ENCODE data around the gene SYNPO.

SYNPO gene

GRCh38 chr5:150642991-150643710 is 2.7 kb downstream of the SYNPO start:
- DNase-seq, result no peak

DNA sequence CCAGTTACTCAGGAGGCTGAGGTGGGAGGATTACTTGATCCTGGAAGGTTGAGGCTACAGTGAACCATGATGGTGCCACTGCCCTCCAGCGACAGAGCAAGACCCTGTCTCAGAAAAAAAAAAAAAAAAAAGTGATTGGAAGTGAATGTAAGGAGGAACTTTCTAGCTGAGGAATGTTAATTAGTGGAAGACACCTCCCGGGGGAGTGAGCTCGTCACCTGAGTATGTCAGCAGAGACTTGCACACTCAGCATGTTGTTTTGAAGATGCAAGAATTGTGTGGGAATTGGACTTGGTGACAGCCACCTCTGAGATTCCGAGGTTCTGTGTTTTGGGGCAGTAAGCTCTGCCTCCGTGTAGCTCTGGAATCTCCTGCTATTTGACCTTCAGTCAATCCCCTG is 3.6 kb downstream of the SYNPO start:
- no peak for DNase-seq

DNA sequence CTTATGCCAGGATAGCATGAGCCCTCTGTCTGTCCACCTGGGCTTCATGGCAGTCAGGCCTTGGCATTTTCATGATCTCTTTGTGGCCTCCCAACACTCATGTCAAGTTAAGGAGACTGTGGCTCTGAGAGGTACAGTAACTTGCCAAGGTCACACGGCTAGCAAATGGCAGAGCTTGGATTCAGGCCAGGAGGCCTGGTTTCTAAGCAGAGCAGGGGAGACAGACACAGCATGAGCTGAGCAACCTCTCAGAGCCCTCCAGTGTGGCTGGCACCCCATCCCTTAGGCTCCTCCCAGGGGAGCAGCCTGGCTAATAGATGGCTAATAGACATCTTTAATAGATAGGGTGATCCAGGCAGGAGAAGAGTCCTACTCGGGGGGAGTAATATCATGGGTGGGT is 4.1 kb downstream of the SYNPO start:
- DNase-seq, result no peak

DNA sequence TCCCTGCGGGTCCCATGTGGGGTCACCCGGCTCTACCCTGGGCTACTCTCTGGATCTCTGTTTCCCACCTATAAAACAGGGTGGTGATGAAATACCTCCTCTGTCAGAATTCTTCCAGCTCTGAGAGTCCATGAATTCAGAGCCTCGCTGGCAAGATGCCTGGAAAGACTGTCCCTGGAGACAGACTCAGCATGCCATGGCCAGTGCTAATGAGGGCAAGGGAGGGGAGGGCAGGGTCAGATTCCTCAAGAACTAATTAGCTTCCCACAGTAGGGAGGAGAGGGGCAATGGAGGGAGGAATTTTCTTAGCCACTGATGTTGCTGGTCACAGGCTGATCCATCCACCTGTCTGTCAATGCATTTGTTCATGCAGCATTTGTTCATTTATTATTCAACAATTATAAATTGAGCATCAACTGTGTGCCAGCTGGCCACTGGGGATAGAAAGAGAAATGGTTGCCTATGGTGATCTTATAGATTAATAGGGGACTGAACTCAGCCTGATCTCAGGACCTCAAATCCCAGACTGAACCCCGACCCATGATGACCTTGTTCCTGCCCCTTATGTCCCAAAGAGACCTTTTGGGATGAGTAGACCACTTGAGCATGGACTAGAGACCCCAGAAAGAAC is 4.7 kb downstream of the SYNPO start:
- DNase-seq, result no peak

DNA sequence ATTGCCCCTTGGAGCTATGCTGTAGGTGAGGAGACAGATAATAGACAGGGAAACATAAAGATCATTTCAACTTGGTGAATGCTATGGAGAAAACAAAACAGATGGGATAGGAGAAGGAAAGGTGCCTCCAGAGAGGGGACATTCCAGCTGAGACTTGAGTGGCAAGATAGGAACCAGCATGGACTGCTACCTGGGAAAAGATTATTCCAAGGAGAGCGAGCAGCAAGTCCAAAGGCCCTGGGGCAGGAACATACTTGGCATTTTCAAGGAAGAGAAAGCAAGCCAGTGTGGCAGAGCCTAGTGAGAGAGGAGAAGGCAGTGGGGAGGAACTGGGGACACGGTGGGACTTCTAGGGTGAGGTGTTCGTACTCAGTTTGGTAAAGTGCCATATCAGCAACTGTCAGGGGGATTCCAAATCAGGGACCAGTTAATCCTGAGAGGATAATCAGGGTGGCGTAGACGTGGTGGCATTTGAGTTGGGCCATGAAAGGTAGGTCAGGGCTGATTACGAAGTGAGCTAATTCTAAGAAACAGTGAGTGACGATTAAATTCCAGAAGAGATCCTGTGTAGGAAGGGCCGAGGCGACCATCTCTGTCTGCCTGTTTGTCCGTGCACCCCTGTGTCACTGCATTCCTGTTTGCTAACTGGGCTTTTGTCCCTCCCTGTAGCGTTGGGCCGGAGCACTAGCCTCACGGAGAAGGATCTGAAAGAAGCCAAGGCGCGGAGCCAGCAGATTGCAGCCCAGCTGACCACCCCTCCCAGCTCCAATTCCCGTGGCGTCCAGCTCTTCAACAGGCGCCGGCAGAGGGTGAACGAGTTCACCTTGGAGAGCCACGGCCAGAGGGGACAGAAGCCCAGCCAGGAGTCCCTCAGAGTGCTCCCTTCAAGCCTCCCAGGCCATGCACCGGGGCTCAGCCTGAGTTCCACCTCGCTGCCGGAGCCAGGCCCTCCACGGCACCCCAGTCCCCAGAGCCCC is 7.1 kb downstream of the SYNPO start:
- DNase-seq, result no peak

GRCh38 chr5:150648294-150649107 is 8.0 kb downstream of the SYNPO start:
- DNase-seq, result no peak

GRCh38 chr5:150649108-150650020 is 8.9 kb downstream of the SYNPO start:
- no peak for DNase-seq

- no peak for DNase-seq
Measured at GRCh38 chr5:150650021-150651006, 9.9 kb downstream of the SYNPO start.

DNA sequence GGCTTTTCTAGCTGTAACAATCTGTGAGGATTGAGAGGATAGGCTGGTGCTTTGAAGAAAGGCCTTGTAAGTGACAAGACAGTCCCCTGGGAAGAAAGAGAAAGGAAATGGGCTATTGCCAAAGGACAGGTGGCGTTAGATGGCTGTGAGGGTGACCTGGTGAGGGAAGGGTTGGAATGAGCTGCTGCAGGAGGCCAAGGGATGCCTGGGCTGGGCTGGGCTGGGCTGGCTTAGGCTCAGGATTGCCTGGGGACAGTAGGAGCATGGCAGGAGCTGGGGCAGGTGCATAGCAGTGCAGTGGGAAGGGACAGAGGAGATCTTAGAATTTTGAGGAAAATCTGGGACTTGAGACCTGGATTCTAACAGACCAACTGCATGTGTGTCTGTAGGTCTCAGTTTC is 10.9 kb downstream of the SYNPO start:
- no peak for DNase-seq

- DNase-seq, result no peak
Measured at GRCh38 chr5:150651924-150652671, 11.6 kb downstream of the SYNPO start.

DNA sequence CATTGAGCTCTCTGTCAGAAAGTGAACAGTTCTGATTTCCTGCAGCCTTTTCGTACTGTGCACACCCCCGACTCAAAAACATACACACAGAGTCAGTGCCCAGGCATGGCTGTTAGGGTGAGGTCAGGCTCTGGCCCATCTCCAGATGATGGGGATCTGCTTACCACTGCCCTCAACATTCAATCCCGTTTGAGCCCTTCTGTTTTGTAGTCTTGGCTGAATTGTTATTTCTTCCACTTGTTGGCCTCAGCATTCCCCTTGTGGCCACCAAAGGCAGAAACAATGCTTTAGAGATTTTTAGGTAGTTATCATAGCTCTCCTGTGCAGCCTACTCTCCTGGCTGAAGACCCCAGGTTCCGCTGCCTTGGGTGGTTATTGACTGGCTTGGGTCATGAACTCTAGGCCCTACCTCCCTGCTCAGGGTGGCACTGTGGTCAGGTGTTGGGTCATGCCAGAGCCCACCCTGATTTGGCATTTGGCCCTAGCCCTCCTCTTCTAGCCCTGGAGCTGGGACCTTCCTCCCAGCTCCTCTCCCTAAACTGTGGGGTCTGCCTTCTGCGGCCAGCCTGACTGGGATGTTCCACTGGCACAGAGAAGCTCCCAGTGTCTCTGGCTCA is 12.8 kb downstream of the SYNPO start:
- DNase-seq, result no peak

DNA sequence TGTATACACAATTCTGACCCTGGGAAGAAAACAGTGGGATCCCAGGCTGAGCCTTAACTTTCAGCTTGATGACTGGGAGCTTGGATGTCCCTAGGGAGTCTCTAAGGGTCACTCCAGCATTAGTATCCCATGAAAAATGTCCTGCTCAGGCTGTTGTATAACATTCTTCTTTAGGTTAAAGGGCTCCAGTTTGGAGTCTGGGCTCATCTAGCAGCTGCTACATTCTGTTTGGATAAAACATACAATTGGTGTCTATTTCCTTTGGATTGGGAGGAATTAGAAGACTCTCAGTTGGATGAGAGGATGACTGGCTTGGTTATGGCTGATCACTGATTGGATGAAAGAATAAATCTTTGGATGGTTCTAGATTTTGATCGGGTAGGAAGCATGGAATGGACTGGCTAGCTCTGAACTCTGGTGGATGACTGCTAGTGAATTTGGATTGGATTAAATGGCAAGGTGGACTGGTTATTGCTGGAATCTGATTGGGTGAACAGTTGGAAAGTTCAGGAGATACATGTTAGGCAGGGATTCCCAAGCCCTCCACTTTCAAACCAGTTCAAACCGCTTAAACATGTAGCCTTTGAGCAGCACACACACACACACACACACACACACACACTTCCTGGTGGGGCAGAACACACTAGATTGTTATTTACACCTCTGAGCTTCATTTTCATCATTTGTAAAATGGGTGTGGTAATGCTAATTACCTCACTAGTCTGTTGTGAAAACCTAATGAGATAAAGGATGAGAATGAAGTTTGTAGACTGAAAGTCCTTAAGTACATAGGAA is 13.5 kb downstream of the SYNPO start:
- no peak for DNase-seq

DNA sequence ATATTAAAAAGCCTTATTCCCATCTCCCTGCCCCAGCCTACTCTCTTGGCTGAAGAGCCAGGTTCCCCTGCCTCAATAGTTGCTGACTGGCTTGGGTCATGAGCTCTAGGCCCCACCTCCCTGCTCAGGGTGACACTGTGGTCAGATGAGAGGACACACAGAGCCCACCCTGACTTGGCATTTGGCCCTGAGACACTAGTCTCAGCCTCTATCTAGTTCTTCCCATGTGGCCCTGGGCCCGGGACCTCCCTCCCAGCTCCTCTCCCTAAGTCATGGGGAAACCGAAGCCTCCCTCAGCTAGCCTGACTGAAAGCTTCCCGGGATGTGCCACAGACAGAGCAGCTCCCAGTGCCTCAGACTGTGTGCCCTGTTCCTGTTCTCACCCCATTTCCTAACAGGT is 14.8 kb downstream of the SYNPO start:
- no peak for DNase-seq

DNA sequence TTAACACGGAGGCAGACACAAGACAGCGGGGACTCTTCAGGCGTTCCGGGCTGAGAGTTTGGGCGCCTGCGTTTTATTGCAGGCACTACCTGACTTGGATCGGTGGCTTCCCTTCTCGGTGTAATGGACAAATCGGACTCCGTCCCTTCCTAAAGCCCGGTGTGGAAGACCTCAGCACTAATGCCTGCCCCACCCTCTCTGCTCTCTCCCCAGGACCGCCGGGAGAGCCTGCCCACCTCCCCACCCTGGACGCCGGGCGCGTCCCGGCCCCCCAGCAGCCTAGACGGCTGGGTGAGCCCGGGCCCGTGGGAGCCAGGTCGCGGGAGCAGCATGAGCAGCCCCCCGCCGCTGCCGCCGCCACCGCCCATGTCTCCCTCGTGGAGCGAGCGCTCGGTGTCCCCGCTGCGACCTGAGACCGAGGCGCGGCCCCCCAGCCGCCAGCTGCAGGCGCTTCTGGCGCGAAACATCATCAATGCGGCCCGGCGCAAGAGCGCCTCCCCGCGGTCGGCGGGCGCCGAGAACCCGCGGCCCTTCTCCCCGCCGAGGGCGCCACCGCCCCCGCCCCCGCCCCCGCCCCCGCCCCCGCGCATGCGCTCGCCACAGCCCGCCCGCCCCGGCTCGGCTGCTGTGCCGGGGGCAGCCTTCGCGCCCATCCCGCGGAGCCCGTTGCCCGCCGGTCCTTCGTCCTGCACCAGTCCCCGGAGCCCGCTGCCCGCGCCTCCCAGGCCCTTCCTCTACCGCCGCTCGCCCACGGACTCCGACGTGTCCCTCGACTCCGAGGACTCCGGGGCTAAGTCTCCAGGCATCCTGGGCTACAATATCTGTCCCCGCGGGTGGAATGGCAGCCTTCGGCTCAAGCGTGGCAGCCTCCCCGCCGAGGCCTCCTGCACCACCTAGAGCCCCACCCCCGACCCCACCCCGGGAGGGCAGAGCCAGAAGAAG is 16.0 kb downstream of the SYNPO start:
- no peak for DNase-seq

GRCh38 chr5:150658121-150658520 is 17.7 kb downstream of the SYNPO start:
- DNase-seq, result no peak

DNA sequence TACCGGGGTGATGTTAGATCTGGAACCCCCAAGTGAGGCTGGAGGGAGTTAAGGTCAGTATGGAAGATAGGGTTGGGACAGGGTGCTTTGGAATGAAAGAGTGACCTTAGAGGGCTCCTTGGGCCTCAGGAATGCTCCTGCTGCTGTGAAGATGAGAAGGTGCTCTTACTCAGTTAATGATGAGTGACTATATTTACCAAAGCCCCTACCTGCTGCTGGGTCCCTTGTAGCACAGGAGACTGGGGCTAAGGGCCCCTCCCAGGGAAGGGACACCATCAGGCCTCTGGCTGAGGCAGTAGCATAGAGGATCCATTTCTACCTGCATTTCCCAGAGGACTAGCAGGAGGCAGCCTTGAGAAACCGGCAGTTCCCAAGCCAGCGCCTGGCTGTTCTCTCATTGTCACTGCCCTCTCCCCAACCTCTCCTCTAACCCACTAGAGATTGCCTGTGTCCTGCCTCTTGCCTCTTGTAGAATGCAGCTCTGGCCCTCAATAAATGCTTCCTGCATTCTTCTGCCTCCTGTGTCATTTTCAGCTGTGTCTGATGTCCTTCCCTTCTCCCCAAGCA is 18.3 kb downstream of the SYNPO start:
- DNase-seq, result no peak

All from amniotic stem cell (primary cell).